MM.1S (cell line): ENCODE data around the gene TFAP2E.

Source experiments
- DNase-seq: peaks from one replicate; pipeline ENCODE4 v3.0.0-alpha.2; 2015
- H2AFZ ChIP-seq: fragments of 300-600 bp; sonication (generic); 2 replicates; pipeline ENCODE4 v1.6.0; 2016; ENCODE audit warnings: antibody characterized with exemption, low read length
- H3F3A ChIP-seq: fragments of 300-600 bp; sonication (generic); 2 replicates; pipeline ENCODE4 v1.6.1; 2016; ENCODE audit warnings: mild to moderate bottlenecking, antibody characterized with exemption, low read length, moderate library complexity, mixed read lengths; ENCODE audit not compliant: insufficient read depth
- H3K27ac ChIP-seq: fragments of 300-600 bp; sonication (generic); 2 replicates; pipeline ENCODE4 v1.5.1; 2016; ENCODE audit warnings: mild to moderate bottlenecking, low read length
- H3K27me3 ChIP-seq: fragments of 300-600 bp; sonication (generic); replicated peaks from 2 replicates; pipeline ENCODE4 v1.6.0; 2016; ENCODE audit warnings: low read length; ENCODE audit not compliant: insufficient read depth
- H3K36me3 ChIP-seq: fragments of 300-600 bp; sonication (generic); replicated peaks from 2 replicates; pipeline ENCODE4 v1.6.1; 2016; ENCODE audit warnings: mild to moderate bottlenecking, low read length, mixed read lengths; ENCODE audit not compliant: insufficient read depth
- H3K4me1 ChIP-seq: fragments of 300-600 bp; sonication (generic); 2 replicates; pipeline ENCODE4 v1.6.1; 2016; ENCODE audit warnings: low read length, mixed read lengths
- H3K4me2 ChIP-seq: fragments of 300-600 bp; sonication (generic); 2 replicates; pipeline ENCODE4 v1.6.0; 2016; ENCODE audit warnings: low read depth, low read length
- H3K4me3 ChIP-seq: fragments of 300-600 bp; sonication (generic); 2 replicates; pipeline ENCODE4 v1.5.1; 2016; ENCODE audit warnings: low read length, mixed read lengths
- H3K79me2 ChIP-seq: fragments of 300-600 bp; sonication (generic); 2 replicates; pipeline ENCODE4 v1.6.1; 2016; ENCODE audit warnings: mixed run types, low read length, mixed read lengths
- H3K9ac ChIP-seq: fragments of 300-600 bp; sonication (generic); 2 replicates; pipeline ENCODE4 v1.6.1; 2016; ENCODE audit warnings: low read length, mixed read lengths
- H3K9me2 ChIP-seq: fragments of 300-600 bp; sonication (generic); replicated peaks from 2 replicates; pipeline ENCODE4 v1.6.1; 2016; ENCODE audit warnings: mild to moderate bottlenecking, low read length, mixed read lengths; ENCODE audit not compliant: insufficient read depth
- H3K9me3 ChIP-seq: fragments of 300-600 bp; sonication (generic); replicated peaks from 2 replicates; pipeline ENCODE4 v1.6.1; 2016; ENCODE audit warnings: mild to moderate bottlenecking, low read length, mixed read lengths; ENCODE audit not compliant: insufficient read depth
- H4K20me1 ChIP-seq: fragments of 300-600 bp; sonication (generic); 2 replicates; pipeline ENCODE4 v1.6.1; 2016; ENCODE audit warnings: mild to moderate bottlenecking, low read length, moderate library complexity, mixed read lengths; ENCODE audit not compliant: insufficient read depth
- CTCF ChIP-seq: fragments of 300-600 bp; sonication (generic); IDR thresholded peaks from 2 replicates; pipeline ENCODE4 v1.5.1; 2016; ENCODE audit warnings: antibody characterized with exemption, low read length, mixed read lengths
- EZH2 ChIP-seq: fragments of 300-600 bp; sonication (generic); optimal IDR thresholded peaks from 2 replicates; pipeline ENCODE3; 2017; ENCODE audit warnings: low read depth, mild to moderate bottlenecking, antibody characterized with exemption, low read length, mixed read lengths
- EZH2phosphoT487 ChIP-seq: fragments of 300-600 bp; sonication (generic); IDR thresholded peaks from 2 replicates; pipeline ENCODE4 v1.6.1; 2018; ENCODE audit warnings: antibody characterized with exemption, low read length

TFAP2E gene

GRCh38 chr1:35586808-35587207, 13.7 kb downstream of the TFAP2E start:
- Histone ChIP-seq H3K4me1 (no peaks in the 10 kb centered on the region), H3K9ac (no peak overlapping the region)

GRCh38 chr1:35587736-35588135, 14.6 kb downstream of the TFAP2E start:
- Histone ChIP-seq H3K4me3 (no peak overlapping the region), H3K4me1 (no peaks in the 10 kb centered on the region), H3K4me2 (no peak overlapping the region), H3K9me3 (no peaks in the 10 kb centered on the region), H2AFZ (no peak overlapping the region), H3K9me2 (no peaks in the 10 kb centered on the region), H3K27ac (no peak overlapping the region), H3K79me2 (no peaks in the 10 kb centered on the region), H3K9ac (no peak overlapping the region), H3K27me3 (no peaks in the 10 kb centered on the region), H4K20me1 (no peaks in the 10 kb centered on the region; the same call in 1 of the 2 replicates), H3K36me3 (no peaks in the 10 kb centered on the region), H3F3A (no peaks in the 10 kb centered on the region)
- TF ChIP-seq CTCF = no peak
- TF ChIP-seq EZH2phosphoT487 = no peak
- TF ChIP-seq EZH2 = no peak
- no peak for DNase-seq

More at GRCh38 chr1:35586808-35587207, 13.7 kb downstream of the TFAP2E start:
- no peak for DNase-seq
- H3K27me3 ChIP-seq = no peaks in the 10 kb centered on the region
- H4K20me1 ChIP-seq = no peaks in the 10 kb centered on the region; the same call in 1 of the 2 replicates
- no peaks in the 10 kb centered on the region for H3K9me2 ChIP-seq
- no peak overlapping the region for H3K27ac ChIP-seq
- no peak overlapping the region for H3K4me3 ChIP-seq
- no peaks in the 10 kb centered on the region for H3F3A ChIP-seq
- TF ChIP-seq CTCF (no peak), EZH2phosphoT487 (no peak), EZH2 (no peak)
- H3K9me3 ChIP-seq = no peaks in the 10 kb centered on the region
- no peak overlapping the region for H2AFZ ChIP-seq
- H3K79me2 ChIP-seq = no peaks in the 10 kb centered on the region
- no peaks in the 10 kb centered on the region for H3K36me3 ChIP-seq
- no peak overlapping the region for H3K4me2 ChIP-seq

GRCh38 chr1:35588197-35588910, 15.2 kb downstream of the TFAP2E start:
- no peaks in the 10 kb centered on the region for H3F3A ChIP-seq
- H4K20me1 ChIP-seq = no peaks in the 10 kb centered on the region; the same call in 1 of the 2 replicates
- H3K9me3 ChIP-seq = no peaks in the 10 kb centered on the region
- DNase-seq = no peak
- H3K79me2 ChIP-seq = no peaks in the 10 kb centered on the region
- H3K9ac ChIP-seq = no peak overlapping the region
- H3K9me2 ChIP-seq = no peaks in the 10 kb centered on the region
- H3K4me2 ChIP-seq = no peak overlapping the region
- no peaks in the 10 kb centered on the region for H3K27me3 ChIP-seq
- TF ChIP-seq CTCF = no peak
- no peak overlapping the region for H3K27ac ChIP-seq
- no peaks in the 10 kb centered on the region for H3K4me1 ChIP-seq
- no peak overlapping the region for H3K4me3 ChIP-seq
- H2AFZ ChIP-seq = no peak overlapping the region
- H3K36me3 ChIP-seq = no peaks in the 10 kb centered on the region
